ENCODE data around the gene UCK1.

The UCK1 gene

DNA sequence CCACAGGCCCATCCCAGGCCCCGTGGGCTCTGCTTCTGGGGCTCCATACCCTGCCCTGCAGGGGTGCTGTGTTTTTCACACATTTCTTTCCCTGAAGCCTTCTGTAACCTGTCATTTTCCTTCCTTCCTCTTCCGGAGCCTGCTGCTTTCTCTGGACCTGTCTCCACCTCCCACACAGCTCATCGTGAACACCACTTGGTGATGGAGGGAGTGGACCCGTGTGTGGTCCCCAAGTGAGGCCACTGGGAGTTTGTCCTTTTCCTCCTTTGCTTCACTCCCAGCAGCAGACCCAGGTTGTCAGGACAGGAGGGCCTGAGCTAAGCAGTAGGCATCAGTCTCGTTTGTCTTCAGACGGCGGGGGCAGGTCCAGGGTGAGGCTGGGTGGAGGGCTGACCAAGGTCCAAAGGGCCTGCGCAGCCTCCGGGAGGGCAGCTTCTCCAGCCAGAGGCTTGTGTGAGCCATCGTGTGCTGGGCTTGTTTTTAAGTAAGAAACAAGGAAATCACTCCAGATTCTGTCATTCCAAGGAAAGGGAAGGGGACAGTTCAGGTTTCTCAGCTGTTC lies 34.1 kb downstream of the UCK1 start:
- Histone ChIP-seq H2AK5ac (ENCODE audit: low read depth, low read length) (no peak overlapping the region), H3K27me3 (ENCODE audit: control insufficient read depth in 3 of 3, insufficient read depth in 3 of 3, low read depth in 1 of 3, low read length in 3 of 3) (no peaks in the 10 kb centered on the region), H3K4me2 (ENCODE audit: insufficient read depth, low read length, poor library complexity, severe bottlenecking) (no peak overlapping the region), H3K4me1 (ENCODE audit: control insufficient read depth in 2 of 2, insufficient read depth in 1 of 2, low read depth in 1 of 2, low read length in 2 of 2) (no peaks in the 10 kb centered on the region), H3K4me3 (ENCODE audit: low read length in 2 of 2) (no peak overlapping the region), H3K79me1 (ENCODE audit: low read depth, low read length) (peaks cover 2% of the 10 kb centered on the region), H2BK120ac (ENCODE audit: low read depth, low read length) (no peak overlapping the region), H3K36me3 (replicated peaks in 1 of 2; ENCODE audit: control insufficient read depth in 2 of 2, insufficient read depth in 2 of 2, low read length in 2 of 2) (peaks cover 66 to 97% of the 10 kb centered on the region in 2 donors), H3K23ac (ENCODE audit: low read depth, low read length, poor library complexity) (no peak overlapping the region), H2BK15ac (ENCODE audit: low read length) (no peak overlapping the region), H3K9me3 (replicated peaks in 1 of 2; ENCODE audit: control insufficient read depth in 2 of 2, insufficient read depth in 1 of 2, low read depth in 1 of 2, low read length in 2 of 2) (no peaks in the 10 kb centered on the region), H3K27ac (replicated peaks; ENCODE audit: low read length) (no peak overlapping the region), H2BK5ac (ENCODE audit: low read length) (no peak overlapping the region), H4K8ac (ENCODE audit: low read depth, low read length) (no peak overlapping the region), H2AFZ (ENCODE audit: low read length) (no peak overlapping the region), H4K91ac (ENCODE audit: low read depth, low read length, poor library complexity) (no peak overlapping the region), H2BK12ac (ENCODE audit: low read length) (no peak overlapping the region), H3K9ac (ENCODE audit: low read depth, low read length, poor library complexity) (no peak overlapping the region), H3K4ac (ENCODE audit: low read length) (no peak overlapping the region), H3K18ac (ENCODE audit: low read length) (no peak overlapping the region), H3K14ac (ENCODE audit: low read length) (no peak overlapping the region)
- WGBS, 2 donors (ENCODE audit: extremely low coverage in 2 of 2, insufficient read length in 2 of 2, insufficient replicate concordance in 1 of 2): no CpG with 5 or more reads among the region's 10 CpGs
- DNase-seq (ENCODE audit: low spot score): no peak

GRCh38 chr9:131495785-131496184 lies 35.3 kb downstream of the UCK1 start:
- WGBS, 2 donors (ENCODE audit: extremely low coverage in 2 of 2, insufficient read length in 2 of 2, insufficient replicate concordance in 1 of 2): no CpG with 5 or more reads among the region's 22 CpGs
- Histone ChIP-seq H3K36me3 (replicated peaks in 1 of 2; ENCODE audit: control insufficient read depth in 2 of 2, insufficient read depth in 2 of 2, low read length in 2 of 2) (peaks cover 77 to 100% of the 10 kb centered on the region in 2 donors), H2BK5ac (ENCODE audit: low read length) (no peak overlapping the region)

DNA sequence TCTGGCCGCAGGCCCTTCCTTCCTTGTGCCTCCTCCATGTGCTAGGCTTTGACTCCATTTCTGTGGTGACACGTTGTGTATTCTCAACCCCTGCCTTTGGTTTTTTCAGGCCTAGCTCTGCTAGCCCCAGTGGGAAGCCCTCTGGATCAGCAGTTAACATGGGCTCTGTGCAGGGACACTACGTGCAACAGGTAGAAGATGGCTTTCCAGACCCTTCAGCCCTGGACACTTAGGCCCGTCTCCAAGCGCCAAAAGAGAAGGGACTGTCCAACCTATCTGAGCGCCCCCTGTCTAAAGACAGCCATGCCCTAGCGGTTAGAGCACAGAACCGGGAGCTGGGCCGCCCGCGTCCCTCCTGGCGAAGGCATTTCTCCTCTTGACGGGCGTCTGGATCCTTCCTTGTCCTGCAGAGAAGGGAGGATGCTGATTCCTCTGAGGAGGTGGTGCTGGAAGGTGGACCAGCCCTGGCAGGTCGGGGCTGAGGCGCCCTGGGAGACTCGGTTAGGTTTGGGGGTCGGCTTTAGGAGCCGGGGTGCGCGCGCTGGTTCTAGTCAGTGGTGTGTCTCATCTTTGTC lies 36.7 kb downstream of the UCK1 start:
- Histone ChIP-seq H3K36me3 (replicated peaks in 1 of 2; ENCODE audit: control insufficient read depth in 2 of 2, insufficient read depth in 2 of 2, low read length in 2 of 2) (peaks cover 87 to 100% of the 10 kb centered on the region in 2 donors), H4K8ac (ENCODE audit: low read depth, low read length) (no peak overlapping the region), H3K18ac (ENCODE audit: low read length) (no peak overlapping the region), H2AFZ (ENCODE audit: low read length) (no peak overlapping the region), H3K79me1 (ENCODE audit: low read depth, low read length) (peaks cover 5% of the 10 kb centered on the region), H3K14ac (ENCODE audit: low read length) (no peak overlapping the region), H3K4me2 (ENCODE audit: insufficient read depth, low read length, poor library complexity, severe bottlenecking) (no peak overlapping the region), H3K27me3 (ENCODE audit: control insufficient read depth in 3 of 3, insufficient read depth in 3 of 3, low read depth in 1 of 3, low read length in 3 of 3) (no peaks in the 10 kb centered on the region), H3K27ac (replicated peaks; ENCODE audit: low read length) (no peak overlapping the region), H2AK5ac (ENCODE audit: low read depth, low read length) (no peak overlapping the region), H3K9ac (ENCODE audit: low read depth, low read length, poor library complexity) (peak overlapping the region; percentile 38), H2BK120ac (ENCODE audit: low read depth, low read length) (no peak overlapping the region), H2BK15ac (ENCODE audit: low read length) (no peak overlapping the region), H3K9me3 (replicated peaks in 1 of 2; ENCODE audit: control insufficient read depth in 2 of 2, insufficient read depth in 1 of 2, low read depth in 1 of 2, low read length in 2 of 2) (no peaks in the 10 kb centered on the region), H2BK12ac (ENCODE audit: low read length) (no peak overlapping the region), H4K91ac (ENCODE audit: low read depth, low read length, poor library complexity) (no peak overlapping the region), H3K23ac (ENCODE audit: low read depth, low read length, poor library complexity) (peak overlapping the region; percentile 69), H3K4me1 (ENCODE audit: control insufficient read depth in 2 of 2, insufficient read depth in 1 of 2, low read depth in 1 of 2, low read length in 2 of 2) (no peaks in the 10 kb centered on the region), H3K4me3 (ENCODE audit: low read length in 2 of 2) (no peak overlapping the region), H3K4ac (ENCODE audit: low read length) (no peak overlapping the region), H2BK5ac (ENCODE audit: low read length) (no peak overlapping the region)
- no peak for DNase-seq (ENCODE audit: low spot score)
- WGBS, 2 donors (ENCODE audit: extremely low coverage in 2 of 2, insufficient read length in 2 of 2, insufficient replicate concordance in 1 of 2): no CpG with 5 or more reads among the region's 22 CpGs

More at GRCh38 chr9:131495785-131496184, 35.3 kb downstream of the UCK1 start:
- Histone ChIP-seq H3K14ac (ENCODE audit: low read length) (no peak overlapping the region), H2BK12ac (ENCODE audit: low read length) (no peak overlapping the region), H3K4me1 (ENCODE audit: control insufficient read depth in 2 of 2, insufficient read depth in 1 of 2, low read depth in 1 of 2, low read length in 2 of 2) (no peaks in the 10 kb centered on the region), H3K27me3 (ENCODE audit: control insufficient read depth in 3 of 3, insufficient read depth in 3 of 3, low read depth in 1 of 3, low read length in 3 of 3) (no peaks in the 10 kb centered on the region), H4K8ac (ENCODE audit: low read depth, low read length) (no peak overlapping the region), H2AFZ (ENCODE audit: low read length) (no peak overlapping the region), H3K27ac (replicated peaks; ENCODE audit: low read length) (no peak overlapping the region), H3K9ac (ENCODE audit: low read depth, low read length, poor library complexity) (no peak overlapping the region), H4K91ac (ENCODE audit: low read depth, low read length, poor library complexity) (no peak overlapping the region), H3K79me1 (ENCODE audit: low read depth, low read length) (peaks cover 2% of the 10 kb centered on the region), H3K9me3 (replicated peaks in 1 of 2; ENCODE audit: control insufficient read depth in 2 of 2, insufficient read depth in 1 of 2, low read depth in 1 of 2, low read length in 2 of 2) (no peaks in the 10 kb centered on the region), H3K4me3 (ENCODE audit: low read length in 2 of 2) (no peak overlapping the region), H3K4me2 (ENCODE audit: insufficient read depth, low read length, poor library complexity, severe bottlenecking) (no peak overlapping the region), H3K4ac (ENCODE audit: low read length) (no peak overlapping the region), H2BK120ac (ENCODE audit: low read depth, low read length) (no peak overlapping the region), H3K18ac (ENCODE audit: low read length) (no peak overlapping the region), H2BK15ac (ENCODE audit: low read length) (no peak overlapping the region), H3K23ac (ENCODE audit: low read depth, low read length, poor library complexity) (no peak overlapping the region), H2AK5ac (ENCODE audit: low read depth, low read length) (no peak overlapping the region)
- DNase-seq (ENCODE audit: low spot score): no peak

GRCh38 chr9:131492070-131492469 lies 39.0 kb downstream of the UCK1 start:
- DNase-seq (ENCODE audit: low spot score): no peak
- Histone ChIP-seq H3K4me2 (ENCODE audit: insufficient read depth, low read length, poor library complexity, severe bottlenecking) (no peak overlapping the region), H2BK15ac (ENCODE audit: low read length) (no peak overlapping the region), H3K4ac (ENCODE audit: low read length) (no peak overlapping the region), H3K79me1 (ENCODE audit: low read depth, low read length) (peaks cover 7% of the 10 kb centered on the region), H4K8ac (ENCODE audit: low read depth, low read length) (no peak overlapping the region), H3K4me3 (ENCODE audit: low read length in 2 of 2) (no peak overlapping the region), H3K18ac (ENCODE audit: low read length) (no peak overlapping the region), H2BK12ac (ENCODE audit: low read length) (no peak overlapping the region), H3K9me3 (replicated peaks in 1 of 2; ENCODE audit: control insufficient read depth in 2 of 2, insufficient read depth in 1 of 2, low read depth in 1 of 2, low read length in 2 of 2) (no peaks in the 10 kb centered on the region), H3K23ac (ENCODE audit: low read depth, low read length, poor library complexity) (no peak overlapping the region), H3K9ac (ENCODE audit: low read depth, low read length, poor library complexity) (peak overlapping the region; percentile 27), H2BK5ac (ENCODE audit: low read length) (no peak overlapping the region), H3K36me3 (replicated peaks in 1 of 2; ENCODE audit: control insufficient read depth in 2 of 2, insufficient read depth in 2 of 2, low read length in 2 of 2) (peaks cover 86 to 100% of the 10 kb centered on the region in 2 donors), H3K27ac (replicated peaks; ENCODE audit: low read length) (no peak overlapping the region), H4K91ac (ENCODE audit: low read depth, low read length, poor library complexity) (peak overlapping the region; percentile 46), H2AFZ (ENCODE audit: low read length) (no peak overlapping the region), H3K4me1 (ENCODE audit: control insufficient read depth in 2 of 2, insufficient read depth in 1 of 2, low read depth in 1 of 2, low read length in 2 of 2) (no peaks in the 10 kb centered on the region), H2BK120ac (ENCODE audit: low read depth, low read length) (no peak overlapping the region), H2AK5ac (ENCODE audit: low read depth, low read length) (no peak overlapping the region), H3K14ac (ENCODE audit: low read length) (no peak overlapping the region), H3K27me3 (ENCODE audit: control insufficient read depth in 3 of 3, insufficient read depth in 3 of 3, low read depth in 1 of 3, low read length in 3 of 3) (no peaks in the 10 kb centered on the region)
- WGBS, 2 donors (ENCODE audit: extremely low coverage in 2 of 2, insufficient read length in 2 of 2, insufficient replicate concordance in 1 of 2): no CpG with 5 or more reads among the region's 6 CpGs
